OCI-LY3 (cell line): Measurements from ENCODE around the gene ITPA.

ENCODE experiments used
- H2AFZ ChIP-seq: fragments of 200-600, 300-600 bp; shearing (Covaris generic); 2 replicates; pipeline ENCODE4 v1.6.0; 2014; ENCODE audit warnings: antibody characterized with exemption, low read depth, low read length
- H3K27ac ChIP-seq: fragments of 200-600, 300-600 bp; sonication (generic); 2 replicates; pipeline ENCODE4 v1.5.1; 2014; ENCODE audit warnings: mild to moderate bottlenecking, low read length, moderate library complexity, mixed read lengths
- H3K27me3 ChIP-seq: fragments of 200-600, 300-600 bp; sonication (generic); 2 replicates; pipeline ENCODE4 v1.6.1; 2014; ENCODE audit warnings: low read depth, low read length, mixed read lengths
- H3K36me3 ChIP-seq: fragments of 200-600, 300-600 bp; sonication (generic); replicated peaks from 2 replicates; pipeline ENCODE3; 2014; ENCODE audit warnings: low read depth, low read length, mixed read lengths
- H3K4me1 ChIP-seq: fragments of 300-600, 200-600 bp; sonication (generic); 2 replicates; pipeline ENCODE4 v1.6.1; 2014; ENCODE audit warnings: low read length, mixed read lengths
- H3K4me2 ChIP-seq: fragments of 200-600, 300-600 bp; sonication (generic); 2 replicates; pipeline ENCODE4 v1.6.1; 2014; ENCODE audit warnings: low read length, mixed read lengths
- H3K4me3 ChIP-seq: fragments of 300-600, 200-600 bp; sonication (generic); 2 replicates; pipeline ENCODE4 v1.5.1; 2014; ENCODE audit warnings: antibody characterized with exemption, mild to moderate bottlenecking, low read length, moderate library complexity
- H3K79me2 ChIP-seq: fragments of 300-600, 200-600 bp; shearing (Covaris generic); 2 replicates; pipeline ENCODE4 v1.6.1; 2014; ENCODE audit warnings: mild to moderate bottlenecking, low read length, mixed read lengths
- H3K9ac ChIP-seq: fragments of 300-600, 200-600 bp; shearing (Covaris generic); 2 replicates; pipeline ENCODE4 v1.6.0; 2014; ENCODE audit warnings: mild to moderate bottlenecking, low read length, moderate library complexity
- H3K9me3 ChIP-seq: fragments of 200-600, 300-600 bp; shearing (Covaris generic); 2 replicates; pipeline ENCODE4 v1.6.1; 2014; ENCODE audit warnings: low read length, mixed read lengths; ENCODE audit not compliant: insufficient read depth
- H4K20me1 ChIP-seq: fragments of 200-600, 300-600 bp; sonication (generic); 2 replicates; pipeline ENCODE4 v1.6.1; 2016; ENCODE audit warnings: low read length, mixed read lengths; ENCODE audit not compliant: insufficient read depth
- EZH2phosphoT487 ChIP-seq: fragments of 200-600 bp; shearing (Covaris generic); IDR thresholded peaks from 2 replicates; pipeline ENCODE4 v1.6.1; 2018; ENCODE audit warnings: antibody characterized with exemption, mixed run types, low read depth
- TF ChIP-seq, protein P1 (sequence below): fragments of 200-600, 300-600 bp; sonication (generic); IDR thresholded peaks from 2 replicates; pipeline ENCODE4 v1.5.1; 2014; ENCODE audit warnings: antibody characterized with exemption, low read length, low read depth

ITPA gene

DNA sequence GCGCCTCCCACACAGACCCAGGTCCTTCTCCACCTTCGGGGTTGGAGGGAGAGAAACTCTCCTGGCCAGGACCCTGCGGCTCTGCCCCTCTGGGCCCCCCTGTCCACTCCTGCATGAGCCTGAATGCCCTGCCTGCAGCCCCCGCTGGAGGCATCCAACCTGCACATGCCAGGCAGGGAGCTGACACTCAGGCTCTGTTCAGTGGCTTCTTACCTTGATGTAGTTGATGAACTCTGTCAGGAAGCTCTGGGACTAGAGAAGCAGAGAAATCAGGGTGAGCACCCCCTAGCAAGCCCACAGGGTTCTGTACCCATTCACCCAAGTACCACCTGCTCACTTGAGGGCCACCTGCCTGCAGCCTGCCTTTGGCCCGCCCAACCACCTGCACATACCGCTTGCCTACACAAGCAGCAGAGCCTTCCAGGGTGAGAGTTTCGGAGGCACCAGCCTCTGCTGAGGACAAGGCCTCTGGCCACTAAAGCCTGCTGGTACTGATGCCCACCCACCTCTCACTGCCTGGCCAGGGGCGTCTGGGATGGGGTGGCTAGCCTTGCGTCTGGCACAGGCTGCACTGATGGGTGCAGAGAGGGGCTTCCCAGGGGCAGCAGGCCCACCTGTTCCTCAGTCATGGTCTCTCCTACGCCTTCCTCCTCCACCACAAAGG lies 14.5 kb upstream of the ITPA start:
- H3K4me1 ChIP-seq, result no peaks in the 10 kb centered on the region
- no peaks in the 10 kb centered on the region; the same call in 1 of the 2 replicates for H4K20me1 ChIP-seq
- H3K79me2 ChIP-seq, result no peaks in the 10 kb centered on the region
- TF ChIP-seq, protein P1, sequence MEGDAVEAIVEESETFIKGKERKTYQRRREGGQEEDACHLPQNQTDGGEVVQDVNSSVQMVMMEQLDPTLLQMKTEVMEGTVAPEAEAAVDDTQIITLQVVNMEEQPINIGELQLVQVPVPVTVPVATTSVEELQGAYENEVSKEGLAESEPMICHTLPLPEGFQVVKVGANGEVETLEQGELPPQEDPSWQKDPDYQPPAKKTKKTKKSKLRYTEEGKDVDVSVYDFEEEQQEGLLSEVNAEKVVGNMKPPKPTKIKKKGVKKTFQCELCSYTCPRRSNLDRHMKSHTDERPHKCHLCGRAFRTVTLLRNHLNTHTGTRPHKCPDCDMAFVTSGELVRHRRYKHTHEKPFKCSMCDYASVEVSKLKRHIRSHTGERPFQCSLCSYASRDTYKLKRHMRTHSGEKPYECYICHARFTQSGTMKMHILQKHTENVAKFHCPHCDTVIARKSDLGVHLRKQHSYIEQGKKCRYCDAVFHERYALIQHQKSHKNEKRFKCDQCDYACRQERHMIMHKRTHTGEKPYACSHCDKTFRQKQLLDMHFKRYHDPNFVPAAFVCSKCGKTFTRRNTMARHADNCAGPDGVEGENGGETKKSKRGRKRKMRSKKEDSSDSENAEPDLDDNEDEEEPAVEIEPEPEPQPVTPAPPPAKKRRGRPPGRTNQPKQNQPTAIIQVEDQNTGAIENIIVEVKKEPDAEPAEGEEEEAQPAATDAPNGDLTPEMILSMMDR, result no peak
- TF ChIP-seq EZH2phosphoT487, result no peak
- no peak overlapping the region for H3K27ac ChIP-seq
- no peak overlapping the region for H3K4me3 ChIP-seq
- H3K4me2 ChIP-seq, result no peak overlapping the region
- no peaks in the 10 kb centered on the region for H3K27me3 ChIP-seq
- H3K9ac ChIP-seq, result no peak overlapping the region
- H3K36me3 ChIP-seq, result peaks cover 73% of the 10 kb centered on the region
- no peak overlapping the region for H2AFZ ChIP-seq
- no peaks in the 10 kb centered on the region for H3K9me3 ChIP-seq

DNA sequence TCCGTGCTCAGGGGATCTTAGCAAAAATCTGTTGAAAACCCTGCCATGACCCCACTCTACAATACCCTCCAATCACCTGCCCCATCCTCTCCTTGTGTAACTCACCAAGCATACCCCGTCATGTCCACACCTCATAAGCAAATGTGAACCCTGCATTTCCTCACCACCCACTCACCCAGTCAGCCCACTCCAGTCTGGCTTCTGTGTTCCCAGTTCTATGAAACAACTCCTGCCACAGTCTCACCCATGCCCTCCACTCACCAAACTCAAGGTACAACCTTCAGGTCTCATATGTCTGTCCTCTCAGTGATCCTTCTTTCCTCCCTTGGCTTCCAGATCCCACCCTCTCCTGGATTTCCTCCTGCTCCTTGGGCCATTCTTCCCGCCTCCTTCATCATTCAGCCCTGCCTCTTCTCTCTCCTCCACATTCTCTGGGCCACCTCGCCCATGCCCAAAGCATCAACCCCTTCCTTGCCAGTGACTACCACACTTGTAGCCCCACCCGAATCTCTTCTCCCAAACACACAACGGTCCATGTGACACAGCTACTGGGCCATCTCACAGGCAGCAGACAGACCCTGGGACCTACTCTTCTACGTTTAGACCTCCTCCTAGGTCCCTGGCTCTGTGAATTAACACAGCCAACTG lies 13.6 kb upstream of the ITPA start:
- H3K4me2 ChIP-seq, result no peak overlapping the region
- no peak overlapping the region for H3K27ac ChIP-seq
- H2AFZ ChIP-seq, result no peak overlapping the region
- H3K9ac ChIP-seq, result no peak overlapping the region
- no peaks in the 10 kb centered on the region for H3K4me1 ChIP-seq
- H3K4me3 ChIP-seq, result no peak overlapping the region
- H4K20me1 ChIP-seq, result no peaks in the 10 kb centered on the region
- no peaks in the 10 kb centered on the region for H3K27me3 ChIP-seq
- H3K79me2 ChIP-seq, result no peaks in the 10 kb centered on the region
- H3K36me3 ChIP-seq, result peaks cover 75% of the 10 kb centered on the region
- H3K9me3 ChIP-seq, result no peaks in the 10 kb centered on the region
- TF ChIP-seq EZH2phosphoT487, result no peak
- TF ChIP-seq, protein P1, result no peak

DNA sequence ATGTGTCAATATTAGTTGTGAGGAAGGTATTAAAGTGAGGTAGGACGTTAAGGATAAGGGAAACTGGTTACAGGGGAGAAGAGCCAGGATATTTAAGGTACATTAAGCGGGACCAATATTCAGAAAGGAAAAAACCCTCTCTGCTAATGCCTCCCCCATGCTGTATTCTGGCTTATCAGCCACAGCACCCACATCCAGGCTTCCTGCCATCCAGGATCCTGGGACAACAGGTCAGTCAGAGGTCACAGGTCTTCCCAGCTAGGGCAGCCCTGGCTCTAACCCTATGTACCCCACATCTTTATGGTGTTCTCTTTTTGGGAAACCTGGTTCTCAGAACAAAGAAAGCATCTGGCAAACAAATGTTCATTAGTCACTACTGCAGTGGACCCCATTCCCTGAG lies 10.1 kb upstream of the ITPA start:
- Histone ChIP-seq H4K20me1 (no peaks in the 10 kb centered on the region), H3K79me2 (peaks cover 22% of the 10 kb centered on the region), H3K27me3 (no peaks in the 10 kb centered on the region), H3K4me1 (peaks cover 7% of the 10 kb centered on the region; the same call in 1 of the 2 replicates), H3K27ac (no peak overlapping the region), H3K4me2 (no peak overlapping the region), H3K9ac (no peak overlapping the region), H3K9me3 (no peaks in the 10 kb centered on the region), H3K4me3 (no peak overlapping the region), H2AFZ (no peak overlapping the region), H3K36me3 (peaks cover 57% of the 10 kb centered on the region)
- no peak for TF ChIP-seq EZH2phosphoT487
- TF ChIP-seq, protein P1, result no peak

DNA sequence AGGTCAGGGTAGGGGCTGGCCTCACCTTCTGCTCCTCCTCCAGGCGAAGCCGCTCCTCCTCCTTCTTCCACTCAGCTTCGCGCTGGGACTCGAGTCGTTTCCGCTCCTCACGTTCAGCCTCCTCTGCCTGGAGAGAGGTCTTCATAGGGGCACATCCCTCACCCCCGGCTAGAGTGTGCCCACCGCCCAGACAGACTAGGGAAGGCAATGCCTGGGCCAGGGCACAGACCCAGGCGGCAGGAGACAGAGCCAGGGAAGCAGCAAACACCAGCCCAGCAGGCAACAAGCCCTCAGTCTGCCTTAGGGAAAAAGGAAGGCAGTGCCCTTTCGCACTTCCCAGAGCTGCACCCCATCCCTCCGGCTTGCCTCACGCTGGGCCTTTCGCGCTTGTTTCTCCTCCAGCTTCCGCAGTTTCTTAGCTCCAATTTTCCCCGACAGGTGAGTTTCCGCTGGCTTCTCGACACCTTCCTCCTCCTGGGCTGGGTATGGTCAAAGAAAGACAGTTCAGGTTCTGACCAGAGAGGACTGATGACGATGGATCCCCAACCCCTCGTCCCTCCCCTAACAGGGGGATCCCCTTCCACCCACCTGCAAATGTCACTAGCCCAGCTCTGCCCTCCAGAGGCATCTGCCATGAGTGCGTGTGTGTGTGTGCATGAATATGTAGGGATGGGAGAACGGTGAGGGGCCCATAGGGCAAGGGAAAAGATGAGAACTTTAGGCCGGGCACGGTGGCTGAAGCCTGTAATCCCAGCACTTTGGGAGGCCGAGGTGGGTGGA lies 9.1 kb upstream of the ITPA start:
- Histone ChIP-seq H3K9me3 (no peaks in the 10 kb centered on the region), H3K4me3 (no peak overlapping the region), H3K79me2 (peaks cover 24% of the 10 kb centered on the region), H3K4me2 (no peak overlapping the region), H3K27ac (no peak overlapping the region), H3K27me3 (no peaks in the 10 kb centered on the region), H2AFZ (no peak overlapping the region), H3K9ac (no peak overlapping the region), H4K20me1 (no peaks in the 10 kb centered on the region), H3K4me1 (peaks cover 7% of the 10 kb centered on the region; the same call in 1 of the 2 replicates), H3K36me3 (peaks cover 48% of the 10 kb centered on the region)
- TF ChIP-seq, protein P1, result no peak
- no peak for TF ChIP-seq EZH2phosphoT487
